NCI-H510A (cell line): ENCODE data around the gene ALDOB.

Source experiments
- DNase-seq: peaks from one replicate; lab custom pipeline; 2025; lab: John Stamatoyannopoulos, UW

Gene ALDOB

DNA sequence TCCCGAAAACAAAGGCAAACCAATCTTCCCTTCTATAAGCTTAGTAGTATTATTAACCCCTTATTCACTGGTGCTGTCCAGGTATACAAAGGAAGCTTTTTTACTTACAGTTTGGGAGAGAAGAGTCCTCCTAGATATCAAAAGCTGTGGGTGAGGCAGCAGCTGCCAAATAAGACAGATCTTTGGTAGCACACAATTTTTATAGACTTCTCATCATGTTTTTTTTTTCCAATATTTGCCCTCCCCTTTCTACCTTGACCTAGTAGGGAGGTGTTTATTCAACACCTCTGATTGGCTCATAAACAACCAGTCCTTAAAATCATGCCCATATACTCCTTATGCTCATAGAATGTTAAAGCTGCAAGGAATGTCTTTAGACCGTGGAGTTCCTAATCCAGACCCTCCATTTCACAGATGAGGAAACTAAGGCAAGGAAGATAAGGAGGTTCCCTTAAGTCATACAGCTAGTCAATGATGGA is at the start of gene ALDOB:
Gene ALDOB (minus strand): TSS at position 174 of the 479 bp plus-strand sequence. CDS start 4,887 bp downstream, outside the sequence.
- no peak for DNase-seq

DNA sequence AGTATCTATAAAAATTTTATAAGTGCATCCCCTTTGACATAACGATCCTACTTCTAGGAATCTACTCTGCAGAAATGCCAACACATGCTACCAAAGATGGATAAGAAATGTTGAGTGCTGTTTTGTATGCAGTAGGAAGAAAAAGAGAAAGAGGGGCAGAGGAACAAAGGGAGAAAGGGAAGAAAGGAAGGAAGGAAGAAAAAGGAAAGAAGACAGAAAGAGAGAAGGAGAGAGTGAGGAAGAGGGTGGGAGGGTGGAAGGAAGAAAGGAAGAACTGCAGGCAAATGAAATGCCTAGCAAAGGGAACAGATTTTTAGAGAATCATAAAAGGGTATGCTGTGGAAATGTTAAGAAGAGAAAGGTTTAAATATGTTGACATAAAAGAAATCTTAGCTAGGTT is 48.5 kb upstream of the ALDOB start:
- DNase-seq: no peak

DNA sequence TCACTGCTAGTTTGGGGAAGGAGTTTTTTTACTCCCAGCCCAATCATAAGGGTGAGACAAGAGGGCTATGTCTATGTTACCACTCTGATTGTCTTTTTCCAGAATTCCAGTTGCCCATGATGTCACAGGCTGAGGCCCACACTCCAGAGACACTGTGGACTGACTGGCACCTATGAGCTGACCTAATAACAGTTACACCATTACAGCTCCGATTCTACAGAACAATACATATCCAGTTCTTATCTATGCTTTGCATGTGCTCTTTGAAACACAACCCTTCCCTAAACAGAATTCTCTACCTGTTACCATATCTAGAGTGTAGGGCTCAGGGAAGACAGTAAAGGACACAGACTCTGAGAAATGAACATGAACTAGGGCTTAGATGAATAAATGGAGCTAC is 45.7 kb upstream of the ALDOB start:
- no peak for DNase-seq

DNA sequence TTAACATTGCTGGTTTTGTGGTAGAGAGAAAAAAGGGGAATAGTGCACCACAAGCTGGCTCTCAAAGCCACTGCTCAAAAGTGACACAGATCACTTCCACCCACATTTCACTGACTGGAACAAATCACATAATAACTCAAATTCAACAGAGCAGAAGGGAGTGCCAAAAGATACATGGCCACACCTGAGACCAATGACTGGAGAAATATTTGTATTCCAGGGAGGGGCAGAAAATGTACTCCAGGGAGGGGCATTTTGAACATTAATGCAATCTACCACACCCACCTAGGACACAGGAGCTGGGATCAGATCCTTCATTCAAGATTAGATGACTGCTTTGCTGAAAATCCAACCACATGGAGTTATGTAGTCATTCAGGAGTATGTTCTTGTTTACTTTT is 44.8 kb upstream of the ALDOB start:
- no peak for DNase-seq

DNA sequence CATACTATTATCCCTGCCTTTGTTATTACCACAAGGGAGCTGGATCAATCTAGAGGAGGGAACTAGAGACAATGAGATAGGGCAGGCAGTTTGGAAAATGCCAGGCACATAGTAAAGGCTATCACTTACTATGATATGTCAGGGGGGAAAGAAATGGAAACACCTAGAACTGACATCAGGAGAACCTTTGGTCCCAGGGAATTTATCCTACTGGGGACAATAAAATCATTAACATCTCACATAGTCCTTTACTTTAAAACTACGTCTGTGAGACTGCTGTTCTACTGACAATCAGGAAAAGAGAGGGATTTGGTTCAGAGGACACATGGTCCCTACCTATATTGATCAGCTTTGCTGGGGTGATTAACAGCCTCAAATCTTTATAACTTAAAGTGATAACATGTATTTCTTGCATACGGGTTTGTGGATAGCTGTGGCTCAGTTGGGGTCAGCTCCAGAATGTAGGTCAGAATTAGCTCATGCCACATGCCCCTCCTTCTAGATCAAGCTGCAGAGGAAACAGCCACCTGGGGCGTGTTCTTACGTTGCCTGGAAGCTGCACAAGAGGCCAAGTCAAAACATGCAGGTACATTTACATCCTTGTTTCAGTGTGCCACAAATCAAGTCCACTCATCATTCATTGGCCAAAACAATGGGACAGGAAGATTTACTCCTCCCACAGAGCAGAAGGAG is 43.9 kb upstream of the ALDOB start:
- DNase-seq: peak; percentile 15

DNA sequence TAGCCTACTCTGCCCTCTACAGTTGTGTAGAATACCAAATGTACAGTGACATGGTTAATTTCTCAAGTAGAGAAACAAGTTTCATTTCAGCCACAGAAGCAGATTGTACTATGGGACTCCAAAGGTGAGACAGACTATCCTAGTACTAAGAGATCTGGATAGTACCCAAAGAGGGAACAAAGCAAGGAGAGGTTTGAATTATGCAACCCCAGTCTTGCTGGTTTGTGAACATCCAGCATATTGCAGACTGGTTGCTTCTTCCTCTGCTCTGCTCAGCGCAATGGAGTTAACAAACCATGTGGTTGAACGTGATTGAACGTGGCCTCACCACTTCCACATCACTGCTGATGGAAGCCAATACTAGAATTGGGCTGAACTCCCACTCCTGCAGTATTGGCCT is 43.3 kb upstream of the ALDOB start:
- no peak for DNase-seq

DNA sequence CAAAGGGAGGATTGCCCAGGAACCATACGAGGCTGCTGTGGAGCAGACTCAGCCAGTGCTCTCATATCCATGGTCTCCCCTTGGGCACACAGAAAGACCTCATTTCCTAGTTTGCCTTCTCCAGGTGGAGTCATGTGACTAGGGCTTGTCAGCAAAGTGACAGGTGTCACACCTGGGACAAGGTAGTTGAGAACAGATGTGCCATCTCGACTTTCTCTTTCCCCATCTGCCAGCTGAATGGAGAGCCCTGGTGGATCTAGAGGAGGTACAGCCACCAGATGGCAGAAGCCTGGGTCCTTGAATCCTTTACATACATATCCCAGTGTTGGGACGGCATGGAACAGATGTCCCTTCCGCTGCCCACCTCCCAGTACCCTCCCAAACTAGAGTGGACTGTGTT is 42.9 kb upstream of the ALDOB start:
- peak; percentile 15 for DNase-seq

- DNase-seq: no peak
These were observed 42.2 kb upstream of the ALDOB start for GRCh38 chr9:101477736-101478135.

- no peak for DNase-seq
These were observed 41.6 kb upstream of the ALDOB start for GRCh38 chr9:101477214-101477613.

DNA sequence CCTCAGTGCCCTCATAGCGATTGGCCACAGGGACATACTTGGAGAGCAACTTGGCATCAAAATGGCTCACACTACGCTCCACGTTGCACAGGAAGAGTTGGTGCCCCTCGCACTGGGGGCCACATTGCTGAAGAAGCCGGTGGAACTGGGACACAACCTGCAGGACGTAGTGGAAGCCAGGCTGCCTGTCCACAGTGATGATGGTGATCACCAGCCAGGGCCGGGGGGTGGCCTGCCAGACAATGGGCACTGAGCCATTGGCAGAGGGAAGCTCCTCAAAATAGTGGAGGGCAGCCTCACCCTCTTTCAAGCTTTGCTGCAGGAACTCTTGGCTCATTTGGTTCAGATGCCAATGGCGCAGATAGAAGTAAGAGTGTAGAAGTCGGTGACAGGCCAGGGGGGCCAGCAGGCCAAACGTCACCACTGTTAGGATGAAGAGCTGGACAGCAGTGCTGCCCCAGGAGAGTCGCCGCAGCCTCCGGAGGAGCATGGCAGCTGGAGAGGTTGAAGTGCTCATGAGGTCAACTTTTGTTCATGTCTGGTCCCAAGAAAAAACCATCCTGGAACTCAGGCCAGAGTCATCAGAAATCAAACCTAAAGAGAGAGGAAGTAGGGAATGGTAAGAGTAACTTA is 41.1 kb upstream of the ALDOB start:
- DNase-seq: no peak

DNA sequence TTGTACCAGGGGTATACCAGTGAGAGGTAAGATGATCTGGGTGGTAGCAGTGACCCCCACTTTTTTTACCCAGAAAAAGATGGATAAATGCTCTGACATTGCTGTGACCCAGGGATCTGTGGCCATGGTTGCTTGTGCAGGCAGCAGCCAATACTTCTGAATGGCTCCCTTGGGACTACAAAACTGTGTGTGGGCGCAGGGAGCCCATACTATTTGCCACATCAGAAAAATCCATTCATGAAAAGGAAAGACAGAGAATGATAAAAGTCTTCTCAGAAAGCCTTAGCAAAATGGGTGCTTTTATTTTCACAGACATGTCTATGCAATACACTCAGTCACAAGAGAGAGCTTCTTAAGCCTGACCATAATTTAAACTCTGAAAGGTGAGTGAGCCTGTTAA is 37.3 kb upstream of the ALDOB start:
- no peak for DNase-seq

GRCh38 chr9:101470929-101471328 is 35.4 kb upstream of the ALDOB start:
- no peak for DNase-seq

DNA sequence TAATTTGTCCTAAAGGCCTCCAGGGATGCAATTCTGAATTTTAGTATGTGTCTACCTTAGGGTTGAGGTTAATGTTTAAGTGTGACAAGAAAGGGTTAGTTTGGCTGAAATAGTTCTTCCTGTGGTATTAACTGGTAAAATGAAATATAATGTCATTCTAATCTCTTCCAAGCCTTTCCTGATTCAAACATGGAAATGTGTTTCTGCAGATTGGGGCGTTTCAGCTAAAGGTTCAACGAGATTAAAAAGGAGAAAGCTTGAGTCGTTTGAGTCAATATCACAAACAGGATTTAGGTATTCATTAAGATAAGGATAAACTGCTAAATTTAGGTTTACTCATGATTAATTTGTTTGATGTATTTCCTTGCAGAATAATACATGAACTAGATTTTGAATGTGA is 34.4 kb upstream of the ALDOB start:
- DNase-seq: no peak

DNA sequence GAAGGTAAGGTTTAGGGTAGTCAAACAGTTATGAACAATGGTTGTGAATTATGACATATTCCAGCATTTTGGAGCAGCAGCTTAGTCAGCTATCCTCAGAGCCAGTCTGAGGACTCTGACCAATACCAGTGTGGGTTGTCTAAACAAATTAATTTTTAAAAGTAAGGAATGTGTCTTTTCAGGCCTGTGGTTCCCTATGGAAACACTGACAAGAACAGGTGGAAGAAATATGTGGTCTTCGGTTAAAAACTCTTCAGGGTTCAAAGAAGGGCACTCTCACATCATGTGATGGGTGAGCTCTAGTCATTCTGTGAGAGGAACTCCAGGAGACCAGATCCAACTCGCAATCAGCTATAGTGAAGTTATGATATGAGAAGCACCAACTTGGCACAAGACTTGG is 33.5 kb upstream of the ALDOB start:
- no peak for DNase-seq

- DNase-seq: no peak
These were observed 32.5 kb upstream of the ALDOB start for GRCh38 chr9:101468116-101468515.

DNA sequence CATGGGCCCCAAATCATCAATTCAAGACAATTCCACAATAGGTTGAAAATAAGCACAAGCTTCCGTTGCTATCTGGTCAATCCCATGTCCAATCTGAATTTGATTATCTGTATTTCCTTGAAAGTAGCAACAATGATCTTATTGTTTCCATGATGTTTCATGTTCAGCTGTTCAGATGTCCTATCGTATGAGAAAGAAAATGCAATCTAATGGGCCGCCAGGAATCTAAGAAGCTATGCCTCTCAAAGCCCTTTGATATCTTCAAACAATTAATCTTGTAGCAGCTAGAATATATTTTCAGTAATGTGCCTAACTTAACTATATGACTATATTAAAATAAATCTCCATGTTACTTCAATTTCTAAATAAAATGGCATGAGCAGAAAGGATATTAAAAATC is 32.1 kb upstream of the ALDOB start:
- no peak for DNase-seq

- no peak for DNase-seq
These were observed 31.3 kb upstream of the ALDOB start for GRCh38 chr9:101466863-101467262.

DNA sequence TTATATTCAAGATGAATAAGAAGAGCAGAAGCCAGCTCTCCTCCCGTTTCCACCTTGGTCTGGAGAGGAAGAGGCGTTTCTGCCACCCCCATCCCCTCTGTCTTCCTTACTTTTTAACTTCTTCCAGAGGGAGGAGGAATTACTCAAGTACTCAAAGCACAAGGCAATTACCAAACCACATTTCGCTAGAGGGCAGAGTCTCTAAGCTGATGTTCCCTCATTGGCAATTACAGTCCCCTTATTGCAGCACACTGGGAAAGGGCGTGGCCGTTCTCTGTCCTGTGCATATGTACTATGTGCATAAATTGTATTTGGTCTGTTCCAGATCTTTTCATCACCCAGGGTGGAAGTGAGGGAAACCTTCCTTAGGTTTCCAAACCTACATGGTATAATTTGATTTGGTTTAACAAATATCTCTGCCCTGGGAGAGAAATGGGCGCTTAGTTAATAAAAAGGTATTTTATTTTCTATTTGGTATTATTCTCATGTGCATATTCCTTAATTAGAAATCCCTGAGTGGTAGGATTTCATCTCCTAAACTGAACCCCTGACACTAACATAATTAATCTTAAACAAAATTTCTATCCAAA is 29.8 kb upstream of the ALDOB start:
- no peak for DNase-seq

DNA sequence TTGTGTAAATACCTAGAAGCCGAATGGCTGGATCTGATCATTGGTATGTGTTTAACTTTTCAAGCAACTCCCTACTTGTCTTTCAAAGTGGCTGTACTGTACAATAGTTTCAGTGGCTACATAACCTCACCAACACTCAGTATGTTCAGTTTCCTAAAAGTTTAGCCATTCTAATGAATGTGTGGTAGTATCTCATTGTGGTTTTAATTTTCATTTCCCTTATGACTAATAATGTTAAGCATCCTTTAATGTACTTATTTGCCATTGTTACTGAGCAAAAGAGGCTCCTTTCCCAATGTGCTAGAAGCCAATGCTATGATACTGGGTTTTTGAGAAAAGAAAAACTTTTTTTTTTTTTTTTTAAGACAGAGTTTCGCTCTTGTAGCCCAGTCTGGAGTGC is 27.8 kb upstream of the ALDOB start:
- no peak for DNase-seq

DNA sequence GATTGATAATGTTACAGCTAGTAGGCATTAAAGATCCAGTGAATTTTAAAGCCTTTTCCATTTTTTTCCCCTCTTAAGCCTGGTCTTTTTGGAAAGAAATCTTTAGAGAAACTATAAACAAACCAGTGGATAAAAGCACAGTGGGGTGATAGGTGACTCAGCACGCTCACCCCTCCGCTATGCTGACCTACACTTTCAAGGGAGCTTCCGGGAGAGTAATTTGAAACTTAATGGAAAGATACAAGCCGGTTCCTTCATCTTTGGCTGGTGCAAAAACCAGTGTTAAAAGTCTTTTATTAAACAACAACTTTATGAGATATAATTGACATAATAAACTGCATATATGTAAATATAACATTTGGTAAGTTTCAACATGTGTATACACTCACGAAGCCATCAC is 27.0 kb upstream of the ALDOB start:
- no peak for DNase-seq

- DNase-seq: no peak
These were observed 25.4 kb upstream of the ALDOB start for GRCh38 chr9:101460965-101461364.

GRCh38 chr9:101458963-101459631 is 23.5 kb upstream of the ALDOB start:
- peak; percentile 8 for DNase-seq

DNA sequence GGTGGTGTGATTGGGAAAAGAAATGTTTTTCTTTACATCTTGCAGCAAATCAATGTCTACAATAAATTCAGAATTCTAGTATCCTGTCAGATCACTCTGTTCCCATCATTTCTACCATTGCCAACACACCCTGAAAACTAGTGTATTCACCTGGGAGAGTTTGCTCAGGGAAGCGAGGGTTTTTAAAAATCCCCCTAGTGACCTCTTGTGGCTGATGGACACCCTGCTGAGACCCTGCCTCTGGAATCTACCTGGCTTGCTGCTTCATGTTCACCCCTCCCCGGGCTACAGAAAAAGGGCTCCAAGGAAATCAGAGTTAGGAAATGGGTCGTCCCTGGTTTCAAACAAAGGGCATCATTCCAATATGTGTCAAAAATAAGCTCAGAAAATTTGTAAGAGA is 21.4 kb upstream of the ALDOB start:
- no peak for DNase-seq
